Occipital lobe (tissue), 2 donors: ENCODE measurements around the gene LONRF2. TPM values are rescaled to one million over a fixed set of nuclear protein-coding genes. Genes with fewer than 3 reads are reported as not detected.
"Not testable (repeated sequence)": the region's sequence is repeated elsewhere in the genome, so short reads cannot be mapped to it uniquely, and the experiment has no call there.

ENCODE experiments used
- DNase-seq: peaks from one replicate; lab custom pipeline; 2025; lab: John Stamatoyannopoulos, UW
- total RNA-seq: library from RNA; depleted of rRNA; stranded (reverse); fragments of >200 nt; gene quantifications from one replicate; pipeline ENCODE4 v1.2.3, GENCODE V29; 2014

Gene LONRF2
- total RNA-seq, 1 donor from 2014 or later = 58.3 TPM

DNA sequence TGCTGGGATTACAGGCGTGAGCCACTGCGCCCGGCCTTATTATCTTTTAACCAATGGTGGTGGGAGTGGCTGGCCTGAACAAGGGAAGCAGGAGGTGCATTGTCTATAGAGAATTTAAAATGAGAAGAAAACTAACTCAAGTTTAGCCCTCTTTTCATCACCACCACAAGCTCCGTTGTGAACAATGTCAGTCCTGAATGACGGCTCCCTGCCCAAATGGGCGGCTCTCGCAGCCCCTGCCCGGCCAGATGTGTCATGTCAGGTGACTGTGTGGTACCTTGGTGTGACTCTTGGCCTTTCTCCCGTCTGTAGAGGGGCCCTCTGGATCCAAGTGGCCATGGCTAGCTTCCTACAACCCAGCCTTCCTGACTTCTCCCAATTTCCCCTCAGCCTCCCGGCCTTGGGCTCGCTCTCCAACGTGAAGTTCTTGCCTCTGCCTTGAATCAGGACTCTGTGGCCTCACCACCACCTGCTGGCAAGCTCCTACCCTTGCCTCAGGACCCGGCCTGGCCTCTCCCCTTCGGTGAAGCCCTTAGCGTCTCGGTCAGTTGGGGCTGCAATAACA is 67.6 kb downstream of the LONRF2 start:
- no peak for DNase-seq

DNA sequence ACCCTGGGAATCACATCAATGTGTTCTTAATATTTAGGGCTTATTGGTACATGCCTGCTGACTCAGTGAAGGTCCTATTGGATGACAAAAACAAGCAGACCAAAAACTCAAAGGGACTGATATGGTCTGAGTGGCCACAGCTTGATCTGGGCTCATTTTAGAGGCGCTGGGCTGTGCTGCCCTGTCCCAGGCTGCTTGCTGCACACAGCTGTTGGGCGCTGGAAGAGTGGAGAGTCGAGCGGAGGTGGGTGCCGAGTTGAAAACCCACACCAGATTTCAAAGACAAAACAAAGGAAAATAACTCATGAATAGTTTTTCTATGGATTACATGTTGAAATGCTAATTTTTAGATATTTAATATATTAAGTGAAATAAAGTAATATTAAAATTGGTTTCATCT is 68.5 kb downstream of the LONRF2 start:
- no peak for DNase-seq

DNA sequence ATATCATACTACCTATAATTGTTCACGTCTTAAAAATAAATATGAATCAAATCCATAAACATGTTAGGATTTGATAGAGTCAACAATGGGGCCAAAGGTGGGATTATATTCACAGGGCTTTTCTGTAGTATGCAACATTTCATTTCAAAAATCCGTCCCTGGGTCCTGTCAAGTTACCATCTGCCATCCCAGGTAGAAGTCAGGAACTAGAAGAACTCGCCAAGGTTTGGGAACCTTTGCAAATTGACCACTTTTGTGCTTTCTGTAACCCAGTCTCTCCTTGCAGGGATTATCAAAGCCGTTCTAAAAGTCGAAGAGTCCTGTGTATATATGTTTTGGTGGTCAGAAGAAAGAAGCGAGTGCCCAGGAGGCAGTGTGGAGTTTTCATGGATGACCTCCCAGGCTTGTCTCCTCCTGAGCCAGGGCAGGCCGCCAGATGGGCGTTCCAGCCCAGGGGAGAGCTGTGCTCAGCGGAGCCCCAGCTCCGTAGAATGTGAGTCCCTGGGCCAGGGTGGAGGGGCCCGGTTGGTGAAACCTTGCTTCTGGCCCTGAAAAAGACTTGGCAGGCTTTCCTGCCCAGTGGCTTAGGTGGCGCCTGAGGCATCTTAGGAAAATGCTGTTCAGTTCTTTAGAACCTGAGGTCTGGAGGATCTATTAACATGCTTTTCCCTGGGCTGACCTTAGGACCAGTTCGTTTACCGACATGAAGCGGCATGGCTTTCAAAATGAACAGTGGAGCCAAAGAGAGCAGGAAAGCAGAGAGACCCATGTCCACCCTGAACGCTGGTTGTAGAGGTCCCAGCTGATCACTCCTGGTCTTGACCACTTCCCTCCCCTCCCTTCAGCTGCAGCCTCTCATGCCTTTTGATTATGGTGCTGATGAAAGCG is 69.2 kb downstream of the LONRF2 start:
- no peak for DNase-seq

- no peak for DNase-seq
These were observed 71.7 kb downstream of the LONRF2 start for GRCh38 chr2:100250645-100251044.

DNA sequence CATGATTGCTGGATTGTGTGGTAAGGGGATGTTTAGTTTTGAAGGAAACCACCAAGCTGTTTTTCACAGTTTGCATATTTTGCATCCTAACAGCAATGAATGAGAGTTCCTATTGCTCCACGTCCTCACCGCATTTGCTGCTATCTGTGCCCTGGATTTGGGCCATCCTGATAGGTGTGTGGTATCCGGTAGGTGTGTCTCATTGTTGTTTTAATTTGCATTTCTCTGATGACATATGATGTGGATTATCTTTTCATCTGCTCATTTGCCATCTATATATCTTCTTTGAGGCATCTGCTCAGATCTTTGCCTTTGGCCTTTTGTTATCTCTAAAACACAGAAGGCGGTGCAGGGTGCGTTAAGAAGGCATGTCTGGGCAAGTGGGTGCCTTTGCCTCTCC is 73.3 kb downstream of the LONRF2 start:
- no peak for DNase-seq

DNA sequence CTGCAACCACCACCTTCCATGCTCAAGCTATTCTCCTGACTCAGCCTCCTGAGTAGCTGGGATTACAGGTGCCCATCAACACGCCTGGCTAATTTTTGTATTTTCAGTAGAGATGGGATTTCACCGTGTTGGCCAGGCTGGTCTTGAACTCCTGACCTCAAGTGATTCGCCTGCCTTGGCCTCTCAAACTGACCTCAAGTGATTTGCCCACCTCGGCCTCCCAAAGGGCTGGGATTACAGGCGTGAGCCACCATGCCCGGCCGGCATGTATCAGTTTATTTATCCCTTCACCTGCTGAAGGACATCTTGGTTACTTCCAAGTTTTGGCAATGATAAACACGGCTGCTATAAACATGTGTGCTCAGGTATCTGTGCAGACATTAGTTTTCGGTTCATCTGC is 73.7 kb downstream of the LONRF2 start:
- not testable (repeated sequence) for DNase-seq

GRCh38 chr2:100248044-100248330 is 74.3 kb downstream of the LONRF2 start:
- no peak for DNase-seq

DNA sequence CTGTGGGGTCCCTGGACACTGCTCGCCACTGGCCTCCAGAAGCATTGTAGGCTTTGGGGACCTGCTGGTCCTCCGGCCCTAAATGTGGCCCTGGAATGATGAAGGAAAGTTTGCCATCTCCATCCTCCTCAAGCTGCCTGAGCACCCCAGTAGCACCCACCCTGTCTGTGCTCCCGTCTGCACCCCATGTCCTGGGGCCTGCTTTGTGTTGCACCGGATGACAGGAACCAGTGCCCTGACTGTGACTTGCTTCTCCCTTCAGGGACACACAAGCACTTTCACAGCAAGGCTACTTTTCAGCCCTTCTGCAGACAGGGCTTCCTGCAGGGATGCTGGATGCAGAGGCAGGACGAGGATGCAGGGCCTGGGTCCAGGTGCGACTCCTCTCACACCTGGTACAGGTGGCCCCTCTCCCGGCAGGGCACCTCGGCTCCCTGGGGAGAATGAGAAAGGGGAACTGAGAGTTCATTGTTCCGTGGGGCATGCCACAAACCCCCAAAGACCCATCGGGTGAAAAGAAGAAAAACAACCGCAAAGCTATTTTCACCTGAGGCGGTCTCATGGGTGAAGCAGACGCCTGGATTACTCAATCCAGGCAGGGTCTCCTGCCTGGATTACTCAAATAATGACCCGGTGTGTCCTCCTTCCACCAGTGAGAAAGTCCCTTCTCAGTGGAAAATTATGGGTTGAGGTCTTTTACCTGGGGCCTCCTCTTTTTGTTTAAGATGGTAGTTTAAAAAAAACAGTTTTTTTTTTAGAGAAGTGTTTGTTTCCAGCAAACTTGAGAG is 74.9 kb downstream of the LONRF2 start:
- no peak for DNase-seq

GRCh38 chr2:100246163-100247145 is 75.8 kb downstream of the LONRF2 start:
- DNase-seq = no peak

DNA sequence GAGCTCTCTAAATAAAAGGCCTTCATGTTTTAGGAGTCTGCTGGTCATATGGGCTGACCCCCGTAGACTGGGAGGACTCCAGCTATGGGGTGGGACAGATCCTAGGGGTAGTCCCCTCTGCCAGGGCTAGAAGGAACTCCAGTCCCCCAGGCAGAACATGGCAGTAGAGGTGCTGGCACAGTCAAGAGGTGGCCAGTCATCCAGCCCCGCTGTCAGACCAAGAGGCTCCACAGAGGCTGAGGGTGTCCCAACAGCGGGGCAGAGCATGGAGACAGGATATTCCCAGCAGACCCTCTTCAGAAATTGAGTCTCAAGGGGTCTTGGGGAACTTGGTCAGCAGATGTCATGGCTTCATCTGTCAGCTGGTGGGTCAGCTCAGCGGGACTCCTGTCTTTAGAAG is 76.6 kb downstream of the LONRF2 start:
- DNase-seq = no peak

DNA sequence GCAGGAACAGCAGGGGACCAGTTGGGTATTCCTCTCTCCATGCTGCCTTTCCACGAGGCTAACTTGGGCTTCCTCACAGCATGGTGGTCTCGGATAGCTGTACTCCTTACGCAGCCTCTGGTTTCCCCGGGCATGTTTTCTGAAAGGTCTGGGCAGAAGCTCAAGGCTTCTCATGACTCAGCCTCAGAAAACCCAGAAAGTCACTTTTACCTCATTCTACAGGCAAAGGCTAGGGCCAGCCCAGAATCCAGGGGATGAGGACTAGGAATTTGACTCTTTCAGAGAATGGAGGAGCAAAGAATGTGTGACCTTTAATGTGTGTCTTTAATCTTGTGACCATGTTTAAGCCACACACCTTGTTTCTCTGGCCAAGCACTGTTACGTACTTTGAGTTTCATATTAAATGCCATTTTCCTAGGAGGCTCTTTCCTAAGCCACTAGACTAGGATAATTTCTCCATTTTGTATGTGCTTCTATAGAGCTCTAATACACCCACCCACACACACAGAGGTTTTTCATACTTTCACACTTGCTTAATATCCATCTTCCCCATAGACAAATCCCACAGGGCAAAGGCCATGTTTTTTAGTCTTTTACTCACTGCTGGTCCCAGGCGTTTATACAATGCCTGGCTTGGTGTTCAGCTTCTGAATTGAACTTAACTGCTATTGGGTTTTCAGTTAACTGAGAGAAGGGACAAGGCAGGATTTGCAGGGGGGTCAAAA is 77.3 kb downstream of the LONRF2 start:
- no peak for DNase-seq

- DNase-seq = no peak
These were observed 78.7 kb downstream of the LONRF2 start for GRCh38 chr2:100243631-100244030.

DNA sequence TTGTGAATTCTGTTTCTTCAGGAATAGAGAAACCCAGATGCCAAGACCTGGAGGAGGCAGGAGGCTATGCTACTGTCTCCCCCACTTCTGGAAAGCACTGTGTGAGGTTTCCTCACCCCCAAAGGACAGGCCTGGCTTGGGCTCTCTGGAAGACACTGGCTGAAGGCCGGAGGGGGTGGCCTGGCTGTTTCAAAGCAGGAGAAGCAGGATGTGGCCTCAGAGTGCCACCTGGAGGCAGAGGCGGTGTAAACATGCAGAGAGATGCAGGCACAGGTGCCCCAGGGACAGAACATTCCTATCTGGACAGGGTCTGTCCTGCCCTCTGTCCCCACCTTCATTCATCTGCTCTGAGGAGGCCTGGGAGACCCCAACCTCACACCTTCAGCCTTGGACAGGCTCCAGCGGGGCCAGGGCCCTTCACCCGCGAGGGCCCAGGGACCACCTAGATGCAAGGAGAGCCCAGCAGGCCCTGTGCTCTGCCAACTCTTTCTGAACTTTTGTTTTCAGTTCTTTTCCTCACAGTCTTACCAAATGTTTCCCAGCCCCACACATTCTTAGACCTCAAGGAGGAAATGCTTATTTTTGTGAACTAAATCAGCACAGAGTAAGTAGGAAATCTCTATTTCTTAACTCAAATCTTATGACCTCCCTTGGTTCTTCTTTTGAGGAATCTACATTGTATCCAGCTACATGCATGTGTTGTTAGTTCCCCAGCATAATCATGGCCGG is 79.2 kb downstream of the LONRF2 start:
- peak; percentile 13 for DNase-seq

DNA sequence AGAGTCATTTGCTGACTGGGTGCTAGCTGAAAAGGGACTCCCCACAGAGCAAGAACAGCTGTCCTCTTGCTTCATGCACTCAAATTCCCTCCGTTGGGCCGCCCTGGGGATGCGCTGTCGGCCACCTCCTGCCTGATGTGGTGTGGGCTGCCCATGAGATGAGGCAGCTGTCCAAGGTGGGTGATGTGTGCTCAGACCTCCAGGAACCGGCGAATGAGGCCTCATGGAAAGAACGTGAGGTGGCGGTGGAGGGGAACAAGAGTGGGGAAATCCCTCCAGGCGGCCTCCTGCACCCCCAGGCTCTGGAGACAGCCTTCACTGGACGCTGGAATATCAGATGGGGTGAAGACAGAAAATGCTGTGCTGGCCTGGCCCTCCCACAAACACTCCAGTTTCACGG is 79.8 kb downstream of the LONRF2 start:
- no peak for DNase-seq

DNA sequence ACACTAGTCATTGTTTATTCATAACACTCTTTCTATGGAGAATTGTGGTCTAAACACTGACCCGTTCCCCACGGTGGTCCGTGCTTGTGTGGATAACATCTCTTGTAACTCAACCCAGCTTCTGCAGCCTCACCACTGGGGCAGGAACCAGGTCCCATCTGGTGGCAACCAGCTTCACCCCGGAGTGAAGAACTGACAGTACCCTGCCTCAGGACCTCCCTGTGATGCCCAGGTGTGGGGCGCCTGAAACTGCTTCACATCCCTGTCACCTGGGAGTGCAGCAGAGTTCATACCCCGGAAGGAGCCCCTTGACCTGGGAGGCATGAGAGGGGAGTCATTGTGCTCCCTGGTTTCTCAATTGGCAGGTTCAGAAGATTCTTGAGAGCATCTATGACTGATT is 81.1 kb downstream of the LONRF2 start:
- DNase-seq = no peak

- DNase-seq = no peak
These were observed 81.9 kb downstream of the LONRF2 start for GRCh38 chr2:100240386-100240785.

GRCh38 chr2:100239486-100240210 is 82.7 kb downstream of the LONRF2 start:
- no peak for DNase-seq

GRCh38 chr2:100238471-100238870 is 83.8 kb downstream of the LONRF2 start:
- DNase-seq = no peak

DNA sequence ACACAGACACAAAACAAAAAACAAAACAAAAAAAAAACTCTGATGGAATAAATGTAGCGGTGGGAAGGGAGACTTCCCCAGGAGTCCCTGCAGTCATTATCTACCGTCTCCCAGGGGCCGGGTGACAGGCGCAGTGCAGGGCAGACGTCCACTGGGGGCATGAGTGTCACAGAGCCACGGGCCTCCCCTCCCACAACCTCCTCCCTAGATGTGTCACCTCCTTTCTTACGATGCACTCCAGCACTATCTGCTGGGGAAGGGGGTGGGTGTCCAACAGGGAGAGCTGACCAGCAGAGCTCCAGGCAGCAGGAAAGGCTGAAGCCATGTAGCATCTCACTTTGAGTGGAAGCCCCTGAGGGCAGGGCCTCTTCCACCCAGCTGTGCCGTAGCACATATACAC is 84.5 kb downstream of the LONRF2 start:
- DNase-seq = no peak
